Measurements from ENCODE around the gene TRAPPC2. TPM values are rescaled to one million over a fixed set of nuclear protein-coding genes. Genes with fewer than 3 reads are reported as not detected.

The TRAPPC2 gene
- total RNA-seq, 6 experiments from 2014 or later: 9.2 to 13.8 (median 10.2) TPM

- TF ChIP-seq, protein P1, sequence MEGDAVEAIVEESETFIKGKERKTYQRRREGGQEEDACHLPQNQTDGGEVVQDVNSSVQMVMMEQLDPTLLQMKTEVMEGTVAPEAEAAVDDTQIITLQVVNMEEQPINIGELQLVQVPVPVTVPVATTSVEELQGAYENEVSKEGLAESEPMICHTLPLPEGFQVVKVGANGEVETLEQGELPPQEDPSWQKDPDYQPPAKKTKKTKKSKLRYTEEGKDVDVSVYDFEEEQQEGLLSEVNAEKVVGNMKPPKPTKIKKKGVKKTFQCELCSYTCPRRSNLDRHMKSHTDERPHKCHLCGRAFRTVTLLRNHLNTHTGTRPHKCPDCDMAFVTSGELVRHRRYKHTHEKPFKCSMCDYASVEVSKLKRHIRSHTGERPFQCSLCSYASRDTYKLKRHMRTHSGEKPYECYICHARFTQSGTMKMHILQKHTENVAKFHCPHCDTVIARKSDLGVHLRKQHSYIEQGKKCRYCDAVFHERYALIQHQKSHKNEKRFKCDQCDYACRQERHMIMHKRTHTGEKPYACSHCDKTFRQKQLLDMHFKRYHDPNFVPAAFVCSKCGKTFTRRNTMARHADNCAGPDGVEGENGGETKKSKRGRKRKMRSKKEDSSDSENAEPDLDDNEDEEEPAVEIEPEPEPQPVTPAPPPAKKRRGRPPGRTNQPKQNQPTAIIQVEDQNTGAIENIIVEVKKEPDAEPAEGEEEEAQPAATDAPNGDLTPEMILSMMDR (IDR thresholded peaks at IDR 0.05): no peak
- no peaks in the 10 kb centered on the region for H3K36me3 Mint-ChIP-seq (ENCODE audit: low read depth)
- H3K27me3 Mint-ChIP-seq (ENCODE audit: insufficient read depth): no peaks in the 10 kb centered on the region
- no peaks in the 10 kb centered on the region for H3K9me3 Mint-ChIP-seq
- DNase-seq: no peak
- H3K4me1 Mint-ChIP-seq (ENCODE audit: low read depth): peaks cover 25% of the 10 kb centered on the region
- no peak overlapping the region for H3K4me3 Mint-ChIP-seq
- H3K27ac Mint-ChIP-seq: no peak overlapping the region
These were observed 34.0 kb downstream of the TRAPPC2 start for GRCh38 chrX:13700380-13700779.

- TF ChIP-seq, protein P1 (IDR thresholded peaks at IDR 0.05): no peak
- H3K4me3 Mint-ChIP-seq: no peak overlapping the region
- H3K36me3 Mint-ChIP-seq (ENCODE audit: low read depth): no peaks in the 10 kb centered on the region
- H3K27me3 Mint-ChIP-seq (ENCODE audit: insufficient read depth): no peaks in the 10 kb centered on the region
- H3K9me3 Mint-ChIP-seq: no peaks in the 10 kb centered on the region
- peaks cover 35% of the 10 kb centered on the region for H3K4me1 Mint-ChIP-seq (ENCODE audit: low read depth)
- no peak for DNase-seq
- no peak overlapping the region for H3K27ac Mint-ChIP-seq
These were observed 35.1 kb downstream of the TRAPPC2 start for GRCh38 chrX:13699183-13699826.

DNA sequence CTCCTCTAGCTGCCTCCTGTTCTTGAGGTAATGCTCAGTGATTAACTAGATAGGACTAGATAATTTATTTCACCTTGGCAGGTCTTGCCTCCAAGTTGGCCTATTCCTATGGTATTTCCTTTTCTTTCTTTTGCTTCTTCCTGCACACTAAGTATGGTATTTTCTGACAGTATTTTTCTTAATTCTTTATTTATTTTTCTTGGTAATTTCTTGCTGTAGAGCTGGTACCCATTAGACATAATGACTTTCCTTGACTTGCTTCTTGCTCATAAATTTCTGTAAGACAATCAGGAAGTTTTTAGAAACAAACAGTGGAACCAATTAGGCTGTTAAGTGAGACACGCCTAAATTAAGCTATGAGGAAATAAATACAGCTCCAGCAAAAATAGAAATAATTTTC, 36.0 kb downstream of the TRAPPC2 start:
- Mint-ChIP-seq H3K4me1 (ENCODE audit: low read depth) (peaks cover 35% of the 10 kb centered on the region), H3K4me3 (no peak overlapping the region), H3K9me3 (no peaks in the 10 kb centered on the region), H3K27ac (no peak overlapping the region), H3K36me3 (ENCODE audit: low read depth) (no peaks in the 10 kb centered on the region), H3K27me3 (ENCODE audit: insufficient read depth) (no peaks in the 10 kb centered on the region)
- TF ChIP-seq, protein P1 (IDR thresholded peaks at IDR 0.05): no peak
- no peak for DNase-seq

DNA sequence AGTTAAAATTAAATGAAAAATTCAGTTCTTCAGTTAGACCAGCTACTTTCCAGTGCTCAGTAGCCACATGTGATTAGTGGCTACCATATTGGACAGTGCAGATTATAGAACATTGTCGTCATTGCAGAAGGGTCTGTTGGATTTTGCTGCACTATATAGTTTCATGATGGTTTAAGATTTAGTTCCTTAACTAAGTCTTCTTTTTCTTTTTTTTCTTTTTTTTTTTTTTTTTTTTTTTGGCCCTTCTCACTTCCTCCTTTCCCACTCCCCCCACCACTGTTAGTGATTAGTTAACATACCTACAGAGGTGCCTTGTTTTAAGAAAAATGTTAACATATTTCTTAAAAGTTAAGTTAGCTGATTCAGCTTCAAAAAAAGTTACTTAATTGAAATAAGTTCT, 36.4 kb downstream of the TRAPPC2 start:
- TF ChIP-seq, protein P1 (IDR thresholded peaks at IDR 0.05): no peak
- no peak overlapping the region for H3K4me3 Mint-ChIP-seq
- H3K9me3 Mint-ChIP-seq: no peaks in the 10 kb centered on the region
- H3K4me1 Mint-ChIP-seq (ENCODE audit: low read depth): peaks cover 39% of the 10 kb centered on the region
- DNase-seq: no peak
- H3K27me3 Mint-ChIP-seq (ENCODE audit: insufficient read depth): no peaks in the 10 kb centered on the region
- H3K27ac Mint-ChIP-seq: no peak overlapping the region
- no peaks in the 10 kb centered on the region for H3K36me3 Mint-ChIP-seq (ENCODE audit: low read depth)

DNA sequence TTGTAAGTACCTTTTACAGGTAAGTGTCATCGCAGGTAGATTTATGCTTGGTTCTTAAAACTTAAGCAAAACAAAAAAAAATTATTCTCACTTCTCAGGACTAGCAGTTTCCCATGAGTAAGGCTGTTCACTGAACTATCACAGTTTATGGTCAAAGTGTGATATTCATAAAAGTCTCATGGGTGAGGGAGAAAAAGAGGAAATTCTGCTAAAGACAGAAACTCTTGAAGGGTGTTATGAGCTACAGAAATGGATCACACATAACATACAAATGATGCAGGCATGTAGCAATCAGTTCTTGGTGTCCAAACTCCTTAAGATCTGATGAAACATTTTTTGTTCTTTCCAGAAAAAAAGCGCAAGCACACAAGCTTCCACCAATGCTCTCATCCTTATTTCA, 37.0 kb downstream of the TRAPPC2 start:
- Mint-ChIP-seq H3K9me3 (no peaks in the 10 kb centered on the region), H3K4me3 (no peak overlapping the region), H3K27me3 (ENCODE audit: insufficient read depth) (no peaks in the 10 kb centered on the region), H3K27ac (no peak overlapping the region), H3K36me3 (ENCODE audit: low read depth) (no peaks in the 10 kb centered on the region), H3K4me1 (ENCODE audit: low read depth) (peaks cover 44% of the 10 kb centered on the region)
- DNase-seq: no peak
- TF ChIP-seq, protein P1 (IDR thresholded peaks at IDR 0.05): no peak

Data from HFFc6 (cell line).